Amygdala (tissue), 56 donors: ENCODE measurements around the gene MATN3.

Source experiments
- DNase-seq, 56 donors: peaks; one replicate each; lab custom pipeline; 2025; lab: John Stamatoyannopoulos, UW

The MATN3 gene

DNA sequence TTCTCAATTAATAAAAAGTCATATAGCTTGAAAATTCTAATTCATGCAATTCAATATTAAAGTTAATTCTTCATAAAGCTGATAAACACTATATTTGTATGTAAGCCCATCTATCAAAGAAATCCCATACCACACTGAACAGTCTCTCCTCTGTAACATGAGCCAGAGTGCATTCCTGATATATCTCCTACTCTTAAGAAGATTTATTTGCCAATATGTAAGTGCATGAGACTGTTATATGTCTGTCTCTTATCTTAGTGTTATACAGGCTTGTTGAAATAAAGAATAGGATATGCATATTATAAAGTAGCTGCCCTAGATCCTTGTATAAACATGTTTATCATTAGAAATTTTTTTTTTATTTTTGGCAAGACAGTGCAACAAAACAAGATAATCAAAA, 70.3 kb downstream of the MATN3 start:
- no peak for DNase-seq
